NT2/D1 (cell line): ENCODE measurements around the gene ARHGAP30.

Source experiments
- YY1 ChIP-seq: IDR thresholded peaks from 2 replicates; pipeline ENCODE4 v1.6.1; 2011; ENCODE audit not compliant: insufficient read length, insufficient read depth
- ZNF274 ChIP-seq: IDR thresholded peaks from 2 replicates; pipeline ENCODE4 v1.6.1; 2011; ENCODE audit warnings: mild to moderate bottlenecking, low read depth, low read length

DNA sequence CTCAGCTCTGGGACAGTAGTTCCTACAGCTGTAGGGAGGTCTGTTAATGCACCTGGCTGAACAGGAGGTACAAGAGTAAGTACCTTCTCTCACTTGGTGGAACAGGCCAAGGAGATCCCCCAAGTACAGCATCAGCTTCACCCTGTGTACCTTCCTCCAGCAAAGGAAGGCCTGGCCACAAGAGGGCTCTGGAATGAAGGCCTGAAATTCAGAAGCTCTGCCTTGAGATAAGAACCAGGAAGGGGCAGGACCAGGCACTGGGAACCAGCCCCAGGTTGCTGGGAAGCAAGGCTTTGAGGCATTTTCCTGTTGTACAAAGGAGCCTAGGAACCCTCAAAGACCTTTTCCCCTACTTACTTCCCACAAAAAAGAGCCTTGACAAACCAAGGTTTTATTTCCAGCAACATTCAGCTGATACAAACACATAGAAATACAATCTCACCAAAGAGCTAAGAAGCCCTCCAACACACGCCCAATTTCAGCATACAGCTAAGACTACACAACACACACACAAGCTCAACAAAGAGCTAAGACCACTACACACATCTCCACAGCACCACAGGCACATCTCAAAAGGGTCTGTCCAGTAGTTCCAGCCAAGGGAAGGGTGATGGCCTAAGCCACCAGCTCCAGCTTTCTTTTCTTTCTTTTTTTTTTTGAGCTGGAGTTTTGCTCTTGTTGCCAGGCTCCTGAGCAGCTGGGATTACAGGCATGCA is 72.2 kb downstream of the ARHGAP30 start:
- no peak for TF ChIP-seq ZNF274
- no peak for TF ChIP-seq YY1
